Measurements from ENCODE around the gene EMP2. TPM values are rescaled to one million over a fixed set of nuclear protein-coding genes. Genes with fewer than 3 reads are reported as not detected.

EMP2 gene
- total RNA-seq, 4 donors from 2014 or later = 108 to 121 (median 109) TPM

- TF ChIP-seq POLR2A (IDR thresholded peaks at IDR 0.05) (no peak), CTCF (IDR thresholded peaks at IDR 0.05) (no peak)
- 58 to 78% methylated on average over 2 of the region's 2 CpGs for WGBS, 2 donors
- no peaks in the 10 kb centered on the region for H3K36me3 ChIP-seq
- no peak for DNase-seq
- H3K27me3 ChIP-seq = peaks cover 0 to 12% (median 0%) of the 10 kb centered on the region in 4 donors
- no peak overlapping the region for H3K4me3 ChIP-seq
- H3K27ac ChIP-seq = peak overlapping the region in 3 of 4 donors; percentile 97 to 98 (median 97)
- H3K4me1 ChIP-seq = peaks cover 22 to 45% (median 28%) of the 10 kb centered on the region in 3 donors
- intact Hi-C loops (cut with DNase I) = no loop called here
- no peaks in the 10 kb centered on the region for H3K9me3 ChIP-seq
These were observed 1.1 kb upstream of the EMP2 start for GRCh38 chr16:10581507-10581906.

DNA sequence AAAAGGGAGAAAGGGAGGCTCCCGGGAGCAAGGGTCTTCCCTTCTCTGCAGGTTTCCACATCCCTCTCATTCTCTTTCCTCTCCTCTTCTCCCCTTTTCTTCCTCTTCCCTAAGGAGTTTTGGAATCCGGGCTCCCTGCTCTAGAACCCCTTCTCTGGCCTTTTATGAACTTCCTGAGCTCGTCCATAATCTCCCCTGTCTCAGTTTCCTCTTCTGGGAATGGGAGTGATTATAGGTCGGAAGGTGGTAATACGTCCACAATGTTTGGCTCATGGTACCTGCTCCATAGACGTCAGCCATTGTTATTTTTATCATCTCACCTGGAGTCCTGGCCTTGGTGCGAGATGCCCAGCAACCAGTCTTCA, 467 bp upstream of the EMP2 start:
- WGBS, 2 donors = 9 to 23% methylated on average over 6 to 7 of the region's 7 CpGs
- H3K4me3 ChIP-seq = peak overlapping the region; percentile 79 to 95 (median 94)

GRCh38 chr16:10579575-10579964, 828 bp downstream of the EMP2 start:
- peaks cover 0 to 12% (median 0%) of the 10 kb centered on the region in 4 donors for H3K27me3 ChIP-seq
- H3K36me3 ChIP-seq = peaks cover 0 to 3% (median 0%) of the 10 kb centered on the region in 3 donors
- H3K4me1 ChIP-seq = peaks cover 28 to 63% (median 37%) of the 10 kb centered on the region in 3 donors
- 0% methylated on average over 4 of the region's 6 CpGs; no CpG with 5 or more reads in 1 of the 2 donors for WGBS, 2 donors
- peak overlapping the region; percentile 97 to 98 (median 97) for H3K27ac ChIP-seq
- H3K9me3 ChIP-seq = no peaks in the 10 kb centered on the region
- intact Hi-C loops (cut with DNase I) = loop anchor here (5.0 kb wide), 1 partner anchor 153 kb away; no protein-coding TSS in a partner anchor
- peak overlapping the region; percentile 79 to 95 (median 94) for H3K4me3 ChIP-seq
- no peak for TF ChIP-seq CTCF (IDR thresholded peaks at IDR 0.05)
- no peak for TF ChIP-seq POLR2A (IDR thresholded peaks at IDR 0.05)
- DNase-seq = no peak

More for the DNA sequence above, 467 bp upstream of the EMP2 start:
- peaks cover 28 to 51% (median 31%) of the 10 kb centered on the region in 3 donors for H3K4me1 ChIP-seq
- no peaks in the 10 kb centered on the region for H3K9me3 ChIP-seq
- intact Hi-C loops (cut with DNase I) = no loop called here
- no peak for DNase-seq
- peak overlapping the region; percentile 97 to 98 (median 97) for H3K27ac ChIP-seq
- H3K27me3 ChIP-seq = peaks cover 0 to 12% (median 0%) of the 10 kb centered on the region in 4 donors
- H3K36me3 ChIP-seq = no peaks in the 10 kb centered on the region
- TF ChIP-seq CTCF (IDR thresholded peaks at IDR 0.05) = no peak
- TF ChIP-seq POLR2A (IDR thresholded peaks at IDR 0.05) = no peak

- no peak for DNase-seq
- peak overlapping the region; percentile 97 to 98 (median 97) for H3K27ac ChIP-seq
- TF ChIP-seq CTCF (IDR thresholded peaks at IDR 0.05) (peak in 2 of 6 experiments; percentile 11 to 28), POLR2A (IDR thresholded peaks at IDR 0.05) (peak in 1 of 4 donors; percentile 31)
- H3K27me3 ChIP-seq = peaks cover 0 to 12% (median 0%) of the 10 kb centered on the region in 4 donors
- H3K36me3 ChIP-seq = peaks cover 0 to 9% (median 0%) of the 10 kb centered on the region in 3 donors
- intact Hi-C loops (cut with DNase I) = loop anchor here (5.0 kb wide), 1 partner anchor 154 kb away; no protein-coding TSS in a partner anchor
- peak overlapping the region; percentile 79 to 95 (median 94) for H3K4me3 ChIP-seq
- 23 to 37% methylated on average over 13 of the region's 20 CpGs for whole genome bisulfite sequencing, 2 donors
- peaks cover 28 to 70% (median 37%) of the 10 kb centered on the region in 3 donors for H3K4me1 ChIP-seq
- no peaks in the 10 kb centered on the region for H3K9me3 ChIP-seq
These were observed 1.7 kb downstream of the EMP2 start for GRCh38 chr16:10578474-10579316.

Data from esophagus squamous epithelium (tissue), 5 donors.